GM10248 (cell line): ENCODE data around the gene LTBP1.

ENCODE experiments used
- CTCF ChIA-PET: fragments of 300-600 bp; sonication (Branson Sonifier 250); formaldehyde crosslinking; extraction: SDS; loops from one replicate; lab custom pipeline; 2021; ENCODE audit warnings: antibody characterized with exemption; lab: Yijun Ruan, JAX
- POLR2A ChIA-PET: fragments of 350-650 bp; sonication (Branson Sonifier 250); formaldehyde crosslinking; extraction: SDS; loops from one replicate; lab custom pipeline; 2020; ENCODE audit warnings: antibody characterized with exemption; lab: Yijun Ruan, JAX
- DNase-seq: peaks from one replicate; pipeline ENCODE4 v3.0.0; 2012; ENCODE audit errors: extremely low spot score
- CTCF ChIP-seq: IDR thresholded peaks from 2 replicates; pipeline ENCODE4 v1.5.1; 2012; ENCODE audit warnings: mild to moderate bottlenecking, low read depth; ENCODE audit errors: extremely low read depth, missing control alignments, control extremely low read depth

The LTBP1 gene

GRCh38 chr2:33090553-33091134, 143.9 kb downstream of the LTBP1 start:
- no peak for TF ChIP-seq CTCF
- ChIA-PET POLR2A (no interaction called here), CTCF (no interaction called here)
- no peak for DNase-seq

GRCh38 chr2:33091541-33092123, 144.9 kb downstream of the LTBP1 start:
- TF ChIP-seq CTCF: no peak

GRCh38 chr2:33093283-33093993, 146.7 kb downstream of the LTBP1 start:
- no peak for DNase-seq
- ChIA-PET CTCF (no interaction called here), POLR2A (no interaction called here)
- no peak for TF ChIP-seq CTCF

More at GRCh38 chr2:33091541-33092123, 144.9 kb downstream of the LTBP1 start:
- DNase-seq: no peak
- POLR2A ChIA-PET: no interaction called here
- CTCF ChIA-PET: no interaction called here

GRCh38 chr2:33094303-33094702, 147.6 kb downstream of the LTBP1 start:
- no peak for TF ChIP-seq CTCF
- POLR2A ChIA-PET: no interaction called here
- CTCF ChIA-PET: no interaction called here
- no peak for DNase-seq

GRCh38 chr2:33099989-33100388, 153.2 kb downstream of the LTBP1 start:
- ChIA-PET CTCF (interaction anchor here (0.9 kb wide), 1 partner anchor 14 kb away, joined by 3 read pairs; no protein-coding TSS in a partner anchor), POLR2A (no interaction called here)
- no peak for TF ChIP-seq CTCF
- no peak for DNase-seq

- ChIA-PET CTCF (interaction anchor here (0.9 to 1.1 kb wide), 2 partner anchors 16 to 17 kb away, joined by 3 read pairs; no protein-coding TSS in a partner anchor), POLR2A (no interaction called here)
- no peak for TF ChIP-seq CTCF
- DNase-seq: no peak
Observed at GRCh38 chr2:33100921-33101320, 154.2 kb downstream of the LTBP1 start.
